Kidney (tissue), 14 donors: ENCODE results near the gene ALDH4A1. TPM values are rescaled to one million over a fixed set of nuclear protein-coding genes. Genes with fewer than 3 reads are reported as not detected.

ENCODE experiments used
- DNase-seq, 5 donors: peaks; one replicate each; pipeline ENCODE4 v3.0.0-alpha.2; 2013 to 2020
- FAIRE-seq: peaks from 2 replicates; lab custom pipeline; 2012; peaks lifted over from hg19 to GRCh38; lab: Jason Lieb, UNC
- H3K27ac ChIP-seq, 2 donors: one replicate each; pipeline ENCODE4 v1.7.0; 2013; ENCODE audit warnings: low read depth in 2 of 2, low read length in 2 of 2, inconsistent platforms in 1 of 2
- H3K27me3 ChIP-seq: one replicate; pipeline ENCODE4 v1.7.1; 2013; ENCODE audit warnings: low read length, inconsistent platforms; ENCODE audit not compliant: control insufficient read depth, insufficient read depth
- H3K36me3 ChIP-seq, 3 donors: one replicate each; pipeline versions ENCODE4 v1.7.0 to v1.7.1; 2013; ENCODE audit warnings: low read length in 3 of 3, control low read depth in 1 of 3, inconsistent platforms in 1 of 3; ENCODE audit not compliant: insufficient read depth in 3 of 3, control insufficient read depth in 2 of 3
- H3K4me1 ChIP-seq, 3 donors: one replicate each; pipeline versions ENCODE4 v1.7.0 to v1.7.1; 2013; ENCODE audit warnings: low read length in 3 of 3, inconsistent platforms in 1 of 3, low read depth in 1 of 3; ENCODE audit not compliant: control insufficient read depth in 2 of 3, insufficient read depth in 2 of 3
- H3K4me3 ChIP-seq, 3 donors: one replicate each; pipeline versions ENCODE4 v1.7.0 to v1.8.1; 2013; ENCODE audit warnings: low read length in 3 of 3, control low read depth in 1 of 3, inconsistent platforms in 1 of 3
- H3K9ac ChIP-seq, 3 donors: one replicate each; pipeline versions ENCODE4 v1.7.0 to v1.7.1; 2013; ENCODE audit warnings: low read length in 3 of 3, control low read depth in 1 of 3, inconsistent platforms in 1 of 3
- H3K9me3 ChIP-seq, 3 donors: one replicate each; pipeline versions ENCODE4 v1.7.0 to v1.7.1; 2013; ENCODE audit warnings: low read length in 3 of 3, control low read depth in 1 of 3, inconsistent platforms in 1 of 3; ENCODE audit not compliant: control insufficient read depth in 2 of 3, insufficient read depth in 1 of 3
- CTCF ChIP-seq: IDR thresholded peaks from 3 replicates; pipeline ENCODE4 v1.5.1; 2012; ENCODE audit warnings: mild to moderate bottlenecking, moderate library complexity, borderline replicate concordance; ENCODE audit not compliant: insufficient read depth; ENCODE audit errors: extremely low read depth
- intact Hi-C: fragments of 100-400 bp; cut with DNase I; formaldehyde crosslinking; loops from one replicate; pipeline ENCODE4 v1.11.1; 2022
- polyA plus RNA-seq: library from polyadenylated mRNA; stranded (reverse); fragments of 350-450 nt; fragmentation: Illumina TruSeq; extraction: RNeasy Lipid Tissue Mini Kit (QIAGEN cat#74804); gene quantifications from one replicate; pipeline ENCODE4 v1.2.3, GENCODE V29; 2014; ENCODE audit warnings: low read depth, low replicate concordance; ENCODE audit not compliant: insufficient read depth
- total RNA-seq: library from RNA; stranded (reverse); fragmentation: NEBNext Ultra II Directional; extraction: Animal tissue kit (Norgen Biotek cat#: 25700); gene quantifications from one replicate; pipeline ENCODE4 v1.2.1, GENCODE V29; 2021
- donor health status: control.
- donor health status: control.
- donor health status: control.
- donor health status: control.
- donor health status: control.
- donor health status: DM: yes; HTN: yes; CAD: no.
- donor health status: Normal renal cell carcinoma (clear cell type).

The ALDH4A1 gene
- total and polyA plus RNA-seq, 2 donors from 2014 or later, result 49.3 to 352 TPM

GRCh38 chr1:18928985-18929384, 26.6 kb upstream of the ALDH4A1 start:
- FAIRE-seq, result no peak
- intact Hi-C loops, result no loop called here
- no peaks in the 10 kb centered on the region for H3K9me3 ChIP-seq
- H3K36me3 ChIP-seq, result no peaks in the 10 kb centered on the region
- no peak overlapping the region for H3K27ac ChIP-seq
- peak in 1 of 5 donors; percentile 39 for DNase-seq
- H3K27me3 ChIP-seq, result no peaks in the 10 kb centered on the region
- H3K9ac ChIP-seq, result no peak overlapping the region
- peaks cover 0 to 42% (median 26%) of the 10 kb centered on the region in 3 donors for H3K4me1 ChIP-seq
- no peak for TF ChIP-seq CTCF
- H3K4me3 ChIP-seq, result no peak overlapping the region

- Histone ChIP-seq H3K36me3 (no peaks in the 10 kb centered on the region), H3K4me3 (no peak overlapping the region), H3K27me3 (no peaks in the 10 kb centered on the region), H3K9ac (no peak overlapping the region), H3K4me1 (peaks cover 4 to 47% (median 31%) of the 10 kb centered on the region in 3 donors), H3K9me3 (no peaks in the 10 kb centered on the region), H3K27ac (no peak overlapping the region)
- DNase-seq (no peak), FAIRE-seq (no peak)
- intact Hi-C loops, result no loop called here
- TF ChIP-seq CTCF, result no peak
Observed at GRCh38 chr1:18928406-18928805, 26.1 kb upstream of the ALDH4A1 start.

GRCh38 chr1:18927654-18928272, 25.4 kb upstream of the ALDH4A1 start:
- intact Hi-C loops, result no loop called here
- no peak for FAIRE-seq

More at GRCh38 chr1:18927654-18928272, 25.4 kb upstream of the ALDH4A1 start:
- Histone ChIP-seq H3K4me1 (peaks cover 5 to 54% (median 33%) of the 10 kb centered on the region in 3 donors), H3K27me3 (no peaks in the 10 kb centered on the region), H3K9ac (no peak overlapping the region), H3K9me3 (no peaks in the 10 kb centered on the region), H3K27ac (peak overlapping the region in 1 of 2 donors; percentile 87), H3K4me3 (no peak overlapping the region), H3K36me3 (no peaks in the 10 kb centered on the region)
- peak in 1 of 5 donors; percentile 75 for DNase-seq
- no peak for TF ChIP-seq CTCF
